Endothelial cell of umbilical vein (primary cell): ENCODE results near the gene ERFL. TPM values are rescaled to one million over a fixed set of nuclear protein-coding genes. Genes with fewer than 3 reads are reported as not detected.

ENCODE experiments used
- BruUV-seq: library from RNA; stranded (reverse); fragments of 400-500 nt; replicated peaks from 2 replicates; lab custom pipeline; 2021; lab: Mats Ljungman, UMichigan
- CTCF ChIA-PET: fragments of 300-600, 350-600 bp; sonication (Branson Sonifier 250); formaldehyde crosslinking; loops from one replicate; lab custom pipeline; 2021; ENCODE audit warnings: antibody characterized with exemption, inconsistent platforms; lab: Charles Lee
- POLR2A ChIA-PET: fragments of 300-600, 350-600 bp; sonication (Branson Sonifier 250); formaldehyde crosslinking; loops from one replicate; lab custom pipeline; 2021; ENCODE audit warnings: antibody characterized with exemption, inconsistent platforms; lab: Charles Lee
- DNase-seq: peaks from one replicate; pipeline ENCODE4 v3.0.0-alpha.2; 2011; ENCODE audit warnings: low read depth, low spot score
- FAIRE-seq: peaks from 2 replicates; lab custom pipeline; 2011; peaks lifted over from hg19 to GRCh38; lab: Jason Lieb, UNC
- H2AFZ ChIP-seq: 2 replicates; pipeline ENCODE4 v1.6.0; 2012; ENCODE audit warnings: low read depth, low read length, control low read depth, inconsistent platforms
- H3K27ac ChIP-seq: 2 replicates; pipeline ENCODE4 v1.5.1; 2011; ENCODE audit warnings: low read depth, mild to moderate bottlenecking, control low read depth, low read length, moderate library complexity; ENCODE audit not compliant: insufficient read depth
- H3K27me3 ChIP-seq, 2 experiments: 2 replicates each; pipeline versions ENCODE4 v1.6.0 to v1.6.1; 2011; ENCODE audit warnings: low read length in 2 of 2, mixed read lengths in 1 of 2; ENCODE audit not compliant: control insufficient read depth in 2 of 2, insufficient read depth in 2 of 2
- H3K36me3 ChIP-seq, 2 experiments: 2 replicates in 1 of 2; 3 replicates in 1 of 2; pipeline ENCODE4 v1.5.1; 2011; ENCODE audit warnings: low read length in 2 of 2, mild to moderate bottlenecking in 1 of 2, moderate library complexity in 1 of 2; ENCODE audit not compliant: control insufficient read depth in 2 of 2, insufficient read depth in 2 of 2; ENCODE audit errors: extremely low read depth in 1 of 2
- H3K4me1 ChIP-seq: 3 replicates; pipeline ENCODE4 v1.5.1; 2011; ENCODE audit warnings: mild to moderate bottlenecking, low read length; ENCODE audit not compliant: control insufficient read depth, insufficient read depth; ENCODE audit errors: extremely low read depth
- H3K4me2 ChIP-seq: 2 replicates; pipeline ENCODE4 v1.6.1; 2011; ENCODE audit warnings: low read length, control low read depth, mixed read lengths; ENCODE audit not compliant: insufficient read depth
- H3K4me3 ChIP-seq, 3 experiments: fragments of 200-600 bp in 1 of 3; sonication (generic), shearing (Covaris generic) in 1 of 3; replicated peaks in 1 of 3; 2 replicates each; pipeline ENCODE4 v1.5.1; 2011 to 2016; ENCODE audit warnings: control low read depth in 3 of 3, low read length in 3 of 3, mild to moderate bottlenecking in 2 of 3, inconsistent platforms in 1 of 3, low read depth in 1 of 3, moderate library complexity in 1 of 3; ENCODE audit not compliant: insufficient read depth in 1 of 3
- H3K79me2 ChIP-seq: 2 replicates; pipeline ENCODE4 v1.6.0; 2012; ENCODE audit warnings: low read length, inconsistent platforms; ENCODE audit not compliant: control insufficient read depth, insufficient read depth
- H3K9ac ChIP-seq: replicated peaks from 2 replicates; pipeline ENCODE3; 2011; ENCODE audit warnings: low read length, control low read depth; ENCODE audit not compliant: insufficient read depth; ENCODE audit errors: extremely low read depth
- H3K9me1 ChIP-seq: replicated peaks from 3 replicates; pipeline ENCODE4 v1.6.0; 2011; ENCODE audit warnings: mild to moderate bottlenecking, low read length; ENCODE audit not compliant: control insufficient read depth, insufficient read depth; ENCODE audit errors: extremely low read depth
- H3K9me3 ChIP-seq: replicated peaks from 2 replicates; pipeline ENCODE4 v1.5.1; 2012; ENCODE audit warnings: low read length, inconsistent platforms; ENCODE audit not compliant: control insufficient read depth, insufficient read depth
- H4K20me1 ChIP-seq: replicated peaks from 2 replicates; pipeline ENCODE3; 2011; ENCODE audit warnings: mild to moderate bottlenecking, low read length; ENCODE audit not compliant: control insufficient read depth, insufficient read depth; ENCODE audit errors: extremely low read depth
- CTCF ChIP-seq, 2 donors: IDR thresholded peaks; 1 replicate in 1 of 2; 2 replicates in 1 of 2; pipeline ENCODE4 v1.5.1; 2011; ENCODE audit warnings: low read length in 2 of 2, mild to moderate bottlenecking in 2 of 2, moderate library complexity in 2 of 2, control low read depth in 1 of 2, inconsistent platforms in 1 of 2, low read depth in 1 of 2; ENCODE audit not compliant: insufficient read depth in 1 of 2; ENCODE audit errors: extremely low read depth in 1 of 2
- EZH2 ChIP-seq: IDR thresholded peaks from 2 replicates; pipeline ENCODE4 v1.6.1; 2012; ENCODE audit warnings: borderline replicate concordance, low read depth, mild to moderate bottlenecking, moderate library complexity, low read length, inconsistent platforms; ENCODE audit not compliant: severe bottlenecking
- FOS ChIP-seq: IDR thresholded peaks from 2 replicates; pipeline ENCODE4 v1.6.1; 2011; ENCODE audit warnings: mild to moderate bottlenecking, low read length, moderate library complexity, borderline replicate concordance; ENCODE audit not compliant: insufficient read depth
- GATA2 ChIP-seq: IDR thresholded peaks from 2 replicates; pipeline ENCODE4 v1.7.0; 2011; ENCODE audit warnings: low read depth, mild to moderate bottlenecking, moderate library complexity, mixed read lengths, low read length; ENCODE audit not compliant: insufficient read length, insufficient read depth
- JUN ChIP-seq: IDR thresholded peaks from 2 replicates; pipeline ENCODE4 v1.6.1; 2011; ENCODE audit warnings: borderline replicate concordance, low read depth; ENCODE audit not compliant: insufficient read length, insufficient read depth
- MYC ChIP-seq: IDR thresholded peaks from one replicate; pipeline ENCODE4 v1.6.1; 2011; ENCODE audit warnings: mild to moderate bottlenecking, low read depth, low read length
- POLR2A ChIP-seq: IDR thresholded peaks from 2 replicates; pipeline ENCODE4 v1.6.1; 2012; ENCODE audit warnings: low read depth, mild to moderate bottlenecking, control low read depth, low read length
- POLR2AphosphoS5 ChIP-seq: IDR thresholded peaks from 2 replicates; pipeline ENCODE4 v1.6.1; 2012; ENCODE audit warnings: low read depth, mild to moderate bottlenecking, control low read depth, low read length, moderate library complexity; ENCODE audit not compliant: insufficient read depth
- dilution Hi-C: fragments of 300-500 bp; cut with MboI; formaldehyde crosslinking; loops from one replicate; pipeline ENCODE4 v1.15.0; 2019; ENCODE audit warnings: low sequenced_read_pairs; ENCODE audit not compliant: extremely low pct_ligation_motif_present
- intact Hi-C: fragments of 100-400 bp; cut with micrococcal nuclease; formaldehyde crosslinking; loops from one replicate; pipeline ENCODE4 v1.10.0; 2022
- polyA plus RNA-seq, 4 experiments: library from polyadenylated mRNA; depleted of rRNA in 3 of 4; stranded (reverse) in 3 of 4; unstranded in 1 of 4; fragments of >200 nt; gene quantifications; 2 replicates each; pipeline versions ENCODE4 v1.2.1 to v1.2.3, GENCODE V29; 2011 to 2012; ENCODE audit warnings: missing spikeins in 1 of 4
- total RNA-seq: library from RNA; stranded (reverse); gene quantifications from 2 replicates; pipeline ENCODE4 v1.2.3, GENCODE V29; 2021
- TF ChIP-seq, protein P1 (sequence below): IDR thresholded peaks from 2 replicates; pipeline ENCODE4 v1.6.1; 2011; ENCODE audit not compliant: insufficient read depth, insufficient read length

Gene ERFL
- total and polyA plus RNA-seq, 2 donors (not counting 3 experiments of a cell fraction or from before 2014, with no cell fraction given), result not detected

DNA sequence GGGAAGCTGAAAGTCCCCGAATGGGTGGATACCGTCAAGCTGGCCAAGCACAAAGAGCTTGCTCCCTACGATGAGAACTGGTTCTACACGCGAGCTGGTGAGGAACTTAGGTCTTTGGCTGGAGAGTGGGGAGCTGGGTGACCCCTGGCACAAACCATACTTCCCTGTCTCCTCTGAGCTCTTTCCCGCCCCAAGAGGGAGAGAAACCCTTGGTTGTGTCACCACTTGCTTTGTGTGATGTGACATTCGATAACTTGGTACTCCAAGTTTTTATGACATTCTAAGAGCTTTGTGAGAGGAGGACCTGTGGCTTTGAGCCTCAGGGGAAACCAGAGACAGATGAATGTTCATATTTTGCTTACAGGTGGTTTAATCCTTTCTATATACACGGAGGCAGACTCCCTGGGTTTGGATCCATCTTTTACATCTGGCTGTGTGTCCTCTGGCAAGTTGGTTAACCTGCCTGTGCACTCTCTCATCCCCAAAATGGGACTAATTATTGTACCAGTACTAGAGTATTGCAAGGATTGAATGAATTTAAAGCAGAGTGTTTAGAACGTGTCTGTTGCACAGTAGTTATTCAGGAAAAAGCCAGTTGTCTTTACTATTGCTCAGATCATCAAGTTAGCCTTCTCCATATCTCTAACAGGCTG, 67.0 kb downstream of the ERFL start:
- intact Hi-C loops, result no loop called here
- Histone ChIP-seq H4K20me1 (no peaks in the 10 kb centered on the region), H3K4me3 (peak overlapping the region; percentile 78 to 86 (median 85)), H3K4me2 (peak overlapping the region; percentile 88), H3K9me1 (no peaks in the 10 kb centered on the region), H3K36me3 (peaks cover 26 to 40% of the 10 kb centered on the region in 2 experiments), H3K9ac (peak overlapping the region; percentile 98), H3K4me1 (peaks cover 41% of the 10 kb centered on the region), H3K27me3 (no peaks in the 10 kb centered on the region), H3K9me3 (no peaks in the 10 kb centered on the region), H3K27ac (peak overlapping the region; percentile 93), H2AFZ (no peak overlapping the region), H3K79me2 (peaks cover 57% of the 10 kb centered on the region)
- no peak for FAIRE-seq
- no peak for TF ChIP-seq POLR2A
- TF ChIP-seq FOS, result no peak
- no peak for TF ChIP-seq EZH2
- TF ChIP-seq, protein P1, sequence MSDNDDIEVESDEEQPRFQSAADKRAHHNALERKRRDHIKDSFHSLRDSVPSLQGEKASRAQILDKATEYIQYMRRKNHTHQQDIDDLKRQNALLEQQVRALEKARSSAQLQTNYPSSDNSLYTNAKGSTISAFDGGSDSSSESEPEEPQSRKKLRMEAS, result no peak
- no peak for TF ChIP-seq MYC
- no peak for TF ChIP-seq CTCF (IDR thresholded peaks at IDR 0.05; ENCODE audit: extremely low read depth in 1 of 2, insufficient read depth in 1 of 2, low read depth in 1 of 2, low read length in 2 of 2)
- no peak for TF ChIP-seq POLR2AphosphoS5
- TF ChIP-seq GATA2, result no peak
- TF ChIP-seq JUN, result no peak
- TSS peak; percentile 39 for BruUV-seq
- DNase-seq, result no peak
- ChIA-PET POLR2A (interaction anchor here (1.4 kb wide), 2 partner anchors 12 to 215 kb away, joined by 4 to 5 read pairs; partner anchors contain the start of gene ZNF574), CTCF (interaction anchor here (4.0 kb wide), 1 partner anchor 12 kb away, joined by 18 read pairs; no protein-coding TSS in a partner anchor)
- dilution Hi-C loops, result no loop called here
